GM12878 (cell line): ENCODE measurements around the gene ZNF764. TPM values are rescaled to one million over a fixed set of nuclear protein-coding genes. Genes with fewer than 3 reads are reported as not detected.
A peak's percentile ranks its signal among the peaks of the same experiment; 100 is the strongest.

ENCODE experiments used
- BHLHE40 ChIP-seq, 2 experiments: fragments of 450-650 bp in 1 of 2; IDR thresholded peaks; 2 replicates each; pipeline ENCODE4 v1.6.1; 2011 to 2017; ENCODE audit warnings: low read depth in 2 of 2, borderline replicate concordance in 1 of 2, improper control_type of control experiment in 1 of 2, low read length in 1 of 2, mild to moderate bottlenecking in 1 of 2
- CBFB ChIP-seq: IDR thresholded peaks from 2 replicates; pipeline ENCODE4 v1.6.1; 2016; ENCODE audit warnings: antibody characterized with exemption, low read depth
- CREM ChIP-seq: IDR thresholded peaks from 2 replicates; pipeline ENCODE4 v1.6.1; 2014; ENCODE audit warnings: antibody characterized with exemption, low read depth
- KAT2A ChIP-seq: conservative IDR thresholded peaks from 2 replicates; pipeline ENCODE4 v1.6.1; 2011; ENCODE audit warnings: low read depth, low read length; ENCODE audit not compliant: control insufficient read depth
- NFYB ChIP-seq: IDR thresholded peaks from 2 replicates; pipeline ENCODE4 v1.6.1; 2011; ENCODE audit warnings: low read depth, mild to moderate bottlenecking, low read length, improper control_type of control experiment, moderate library complexity; ENCODE audit not compliant: insufficient read depth
- NRF1 ChIP-seq: conservative IDR thresholded peaks from 2 replicates; pipeline ENCODE4 v1.6.1; 2011; ENCODE audit warnings: mild to moderate bottlenecking, low read depth, low read length, improper control_type of control experiment
- TCF3 ChIP-seq: IDR thresholded peaks from 2 replicates; pipeline ENCODE4 v1.6.1; 2012; ENCODE audit warnings: low read depth, mild to moderate bottlenecking, low read length, borderline replicate concordance; ENCODE audit not compliant: insufficient read depth
- polyA plus RNA-seq, 11 experiments: library from polyadenylated mRNA; depleted of rRNA in 4 of 11; unstranded in 6 of 11; stranded (reverse) in 5 of 11; fragments of >200 nt; fragmentation: Nextera tagmentation in 4 of 11; fragmentation: Illumina TruSeq in 1 of 11; extraction: Ambion mirVana in 4 of 11; extraction: Trizol in 1 of 11; gene quantifications; 1 replicate in 1 of 11; 2 replicates in 10 of 11; pipeline versions ENCODE4 v1.2.1 to v1.2.3, GENCODE V29; 2011 to 2016; ENCODE audit warnings: inconsistent platforms in 2 of 11, missing spikeins in 2 of 11, low read depth in 1 of 11
- total RNA-seq, 4 experiments: library from RNA; depleted of rRNA in 3 of 4; stranded (reverse); fragments of >200 nt in 3 of 4; fragmentation: Illumina TruSeq in 1 of 4; extraction: Trizol in 1 of 4; gene quantifications; 2 replicates each; pipeline versions ENCODE4 v1.2.1 to v1.2.3, GENCODE V29; 2013 to 2021
- TF ChIP-seq, protein P1 (sequence below): fragments of 450-650 bp; formaldehyde crosslinking; IDR thresholded peaks from 2 replicates; pipeline ENCODE4 v1.4.0; 2022; ENCODE audit warnings: mild to moderate bottlenecking, moderate library complexity

Gene ZNF764
- total and polyA plus RNA-seq, 10 of the 15 experiments (the other 5 are each of a cell fraction or from before 2014, with no cell fraction given) = 0.61 to 11.9 (median 3.8) TPM

DNA sequence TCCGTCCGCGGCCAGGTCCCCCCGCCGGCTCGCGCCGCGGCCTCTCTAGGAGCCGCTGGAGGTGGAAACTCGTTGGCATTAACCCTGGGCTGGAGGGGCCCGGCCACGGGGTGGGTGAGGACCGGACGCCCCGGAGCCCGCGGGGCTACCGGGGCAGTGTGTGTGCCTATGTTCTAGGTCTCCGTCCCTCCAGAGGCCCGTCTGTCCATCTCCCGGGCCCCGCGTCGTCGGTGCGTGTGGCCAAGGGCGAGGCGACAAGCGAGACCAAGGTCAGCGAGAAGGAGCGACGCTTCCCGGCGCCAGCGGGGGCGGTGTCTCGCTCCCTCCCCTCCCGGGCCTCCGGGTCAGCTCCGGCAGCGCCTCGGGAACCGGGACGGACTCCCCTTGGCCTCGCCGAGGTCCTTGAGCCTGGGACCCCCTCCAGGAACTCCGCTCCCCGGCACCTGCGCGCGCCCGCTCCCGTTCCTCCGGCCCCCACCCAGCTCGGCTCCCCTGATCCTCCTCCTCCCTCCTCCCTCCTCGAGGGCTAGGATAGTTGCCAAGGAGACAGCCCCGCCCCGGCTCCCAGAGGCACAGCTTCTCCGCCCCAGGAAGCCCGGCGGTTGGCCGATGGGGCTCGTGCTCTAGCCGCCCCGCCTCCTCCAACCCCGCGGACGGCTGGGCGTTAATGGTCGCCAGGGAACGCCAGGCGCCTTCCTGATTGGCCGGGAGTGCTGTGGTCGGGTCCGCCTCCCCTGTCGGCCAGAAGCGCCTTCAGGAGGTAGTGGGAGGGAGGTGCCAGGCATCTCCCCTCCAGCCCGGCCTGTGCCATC is 31.1 kb downstream of the ZNF764 start (continued):
- TF ChIP-seq BHLHE40 (IDR thresholded peaks at IDR 0.05; ENCODE audit: borderline replicate concordance in 1 of 2, low read depth in 2 of 2, low read length in 1 of 2) (peak; percentile 86 to 93), NFYB (peak; percentile 74; the same call in 1 of the 2 replicates), CBFB (no peak), TCF3 (no peak), CREM (peak; percentile 54; the same call in 1 of the 2 replicates), NRF1 (no peak), KAT2A (no peak)
- TF ChIP-seq, protein P1, sequence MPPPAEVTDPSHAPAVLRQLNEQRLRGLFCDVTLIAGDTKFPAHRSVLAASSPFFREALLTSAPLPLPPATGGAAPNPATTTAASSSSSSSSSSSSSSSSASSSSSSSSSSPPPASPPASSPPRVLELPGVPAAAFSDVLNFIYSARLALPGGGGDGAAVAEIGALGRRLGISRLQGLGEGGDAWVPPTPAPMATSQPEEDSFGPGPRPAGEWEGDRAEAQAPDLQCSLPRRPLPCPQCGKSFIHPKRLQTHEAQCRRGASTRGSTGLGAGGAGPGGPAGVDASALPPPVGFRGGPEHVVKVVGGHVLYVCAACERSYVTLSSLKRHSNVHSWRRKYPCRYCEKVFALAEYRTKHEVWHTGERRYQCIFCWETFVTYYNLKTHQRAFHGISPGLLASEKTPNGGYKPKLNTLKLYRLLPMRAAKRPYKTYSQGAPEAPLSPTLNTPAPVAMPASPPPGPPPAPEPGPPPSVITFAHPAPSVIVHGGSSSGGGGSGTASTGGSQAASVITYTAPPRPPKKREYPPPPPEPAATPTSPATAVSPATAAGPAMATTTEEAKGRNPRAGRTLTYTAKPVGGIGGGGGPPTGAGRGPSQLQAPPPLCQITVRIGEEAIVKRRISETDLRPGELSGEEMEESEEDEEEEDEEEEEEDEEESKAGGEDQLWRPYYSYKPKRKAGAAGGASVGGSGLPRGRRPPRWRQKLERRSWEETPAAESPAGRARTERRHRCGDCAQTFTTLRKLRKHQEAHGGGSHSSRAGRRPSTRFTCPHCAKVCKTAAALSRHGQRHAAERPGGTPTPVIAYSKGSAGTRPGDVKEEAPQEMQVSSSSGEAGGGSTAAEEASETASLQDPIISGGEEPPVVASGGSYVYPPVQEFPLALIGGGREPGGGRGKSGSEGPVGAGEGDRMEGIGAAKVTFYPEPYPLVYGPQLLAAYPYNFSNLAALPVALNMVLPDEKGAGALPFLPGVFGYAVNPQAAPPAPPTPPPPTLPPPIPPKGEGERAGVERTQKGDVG = no peak
